Measurements from ENCODE around the gene KCNE1.
"Not testable (repeated sequence)": the region's sequence is repeated elsewhere in the genome, so short reads cannot be mapped to it uniquely, and the experiment has no call there.

KCNE1 gene

GRCh38 chr21:34511787-34512455, at the start of gene KCNE1:
Gene KCNE1 (minus strand): TSS chr21:34512210. CDS start chr21:34449634, 62,576 bp downstream.
- DNase-seq (ENCODE audit: extremely low read depth in 1 of 2, low read depth in 1 of 2): no peak

- no peak for DNase-seq (ENCODE audit: extremely low read depth in 1 of 2, low read depth in 1 of 2)
Measured at GRCh38 chr21:34561806-34562205, 49.8 kb upstream of the KCNE1 start.

- no peak for DNase-seq (ENCODE audit: extremely low read depth in 1 of 2, low read depth in 1 of 2)
Measured at GRCh38 chr21:34560609-34561008, 48.6 kb upstream of the KCNE1 start.

- DNase-seq (ENCODE audit: extremely low read depth in 1 of 2, low read depth in 1 of 2): no peak
Measured at GRCh38 chr21:34560021-34560420, 48.0 kb upstream of the KCNE1 start.

GRCh38 chr21:34559089-34559631, 47.1 kb upstream of the KCNE1 start:
- DNase-seq (ENCODE audit: extremely low read depth in 1 of 2, low read depth in 1 of 2): no peak

GRCh38 chr21:34558166-34558565, 46.2 kb upstream of the KCNE1 start:
- DNase-seq (ENCODE audit: extremely low read depth in 1 of 2, low read depth in 1 of 2): no peak

- DNase-seq (ENCODE audit: extremely low read depth in 1 of 2, low read depth in 1 of 2): no peak
Measured at GRCh38 chr21:34557261-34557660, 45.3 kb upstream of the KCNE1 start.

GRCh38 chr21:34554670-34555069, 42.7 kb upstream of the KCNE1 start:
- not testable (repeated sequence) for DNase-seq (ENCODE audit: extremely low read depth in 1 of 2, low read depth in 1 of 2)

GRCh38 chr21:34554227-34554626, 42.2 kb upstream of the KCNE1 start:
- DNase-seq (ENCODE audit: extremely low read depth in 1 of 2, low read depth in 1 of 2): no peak

- DNase-seq (ENCODE audit: extremely low read depth in 1 of 2, low read depth in 1 of 2): no peak
Measured at GRCh38 chr21:34553151-34553952, 41.3 kb upstream of the KCNE1 start.

GRCh38 chr21:34552360-34553098, 40.5 kb upstream of the KCNE1 start:
- DNase-seq (ENCODE audit: extremely low read depth in 1 of 2, low read depth in 1 of 2): no peak

- no peak for DNase-seq (ENCODE audit: extremely low read depth in 1 of 2, low read depth in 1 of 2)
Measured at GRCh38 chr21:34550182-34550799, 38.3 kb upstream of the KCNE1 start.

- DNase-seq (ENCODE audit: extremely low read depth in 1 of 2, low read depth in 1 of 2): no peak
Measured at GRCh38 chr21:34548781-34549376, 36.9 kb upstream of the KCNE1 start.

GRCh38 chr21:34546542-34546941, 34.5 kb upstream of the KCNE1 start:
- no peak for DNase-seq (ENCODE audit: extremely low read depth in 1 of 2, low read depth in 1 of 2)

- no peak for DNase-seq (ENCODE audit: extremely low read depth in 1 of 2, low read depth in 1 of 2)
Measured at GRCh38 chr21:34545079-34545884, 33.3 kb upstream of the KCNE1 start.

GRCh38 chr21:34544032-34544496, 32.1 kb upstream of the KCNE1 start:
- DNase-seq (ENCODE audit: extremely low read depth in 1 of 2, low read depth in 1 of 2): no peak

GRCh38 chr21:34543017-34543416, 31.0 kb upstream of the KCNE1 start:
- DNase-seq (ENCODE audit: extremely low read depth in 1 of 2, low read depth in 1 of 2): no peak

- no peak for DNase-seq (ENCODE audit: extremely low read depth in 1 of 2, low read depth in 1 of 2)
Measured at GRCh38 chr21:34540206-34540605, 28.2 kb upstream of the KCNE1 start.

GRCh38 chr21:34537838-34538237, 25.8 kb upstream of the KCNE1 start:
- no peak for DNase-seq (ENCODE audit: extremely low read depth in 1 of 2, low read depth in 1 of 2)

GRCh38 chr21:34536820-34537219, 24.8 kb upstream of the KCNE1 start:
- DNase-seq (ENCODE audit: extremely low read depth in 1 of 2, low read depth in 1 of 2): no peak
